MCF 10A (cell line): ENCODE results near the gene PER3. TPM values are rescaled to one million over a fixed set of nuclear protein-coding genes. Genes with fewer than 3 reads are reported as not detected.

Source experiments
- BruUV-seq: library from RNA; stranded (reverse); fragments of 400-500 nt; replicated peaks from 2 replicates; lab custom pipeline; 2021; lab: Mats Ljungman, UMichigan
- CTCF ChIA-PET: fragments of 300-600 bp; sonication (Branson Sonifier 250); formaldehyde crosslinking; extraction: SDS; loops from one replicate; lab custom pipeline; 2021; ENCODE audit warnings: antibody characterized with exemption, inconsistent platforms; lab: Yijun Ruan, JAX
- POLR2A ChIA-PET: fragments of 300-600, 350-650 bp; sonication (Branson Sonifier 250); formaldehyde crosslinking; extraction: SDS; loops from one replicate; lab custom pipeline; 2020; ENCODE audit warnings: antibody characterized with exemption, inconsistent platforms; lab: Yijun Ruan, JAX
- DNase-seq: peaks from one replicate; pipeline ENCODE4 v3.0.0-alpha.2; 2018; ENCODE audit not compliant: unreplicated experiment
- H3K27ac Mint-ChIP-seq: one replicate; pipeline ENCODE4 v1.8.0; 2022; ENCODE audit warnings: mild to moderate bottlenecking, low read depth, mixed read lengths; ENCODE audit not compliant: unreplicated experiment
- H3K27me3 Mint-ChIP-seq: one replicate; pipeline ENCODE4 v1.8.0; 2022; ENCODE audit warnings: mixed read lengths; ENCODE audit not compliant: insufficient read depth, unreplicated experiment
- H3K36me3 Mint-ChIP-seq: one replicate; pipeline ENCODE4 v1.8.0; 2022; ENCODE audit warnings: mild to moderate bottlenecking, moderate library complexity, mixed read lengths; ENCODE audit not compliant: insufficient read depth, unreplicated experiment
- H3K4me1 Mint-ChIP-seq: one replicate; pipeline ENCODE4 v1.8.0; 2022; ENCODE audit warnings: mixed read lengths; ENCODE audit not compliant: insufficient read depth, unreplicated experiment
- H3K4me3 Mint-ChIP-seq: one replicate; pipeline ENCODE4 v1.8.0; 2022; ENCODE audit warnings: mild to moderate bottlenecking, moderate library complexity, mixed read lengths; ENCODE audit not compliant: unreplicated experiment
- H3K9me3 Mint-ChIP-seq: one replicate; pipeline ENCODE4 v1.8.0; 2022; ENCODE audit warnings: mixed read lengths; ENCODE audit not compliant: unreplicated experiment
- intact Hi-C: fragments of 100-400 bp; cut with micrococcal nuclease; formaldehyde crosslinking; loops from 2 replicates; pipeline ENCODE4 v1.14.1; 2022
- total RNA-seq: library from RNA; stranded (reverse); gene quantifications from 2 replicates; pipeline ENCODE4 v1.2.3, GENCODE V29; 2022
- TF ChIP-seq, protein P1 (sequence below): fragments of 200-600 bp; IDR thresholded peaks from one replicate; pipeline ENCODE4 v1.8.0; 2022; ENCODE audit warnings: antibody characterized with exemption, mild to moderate bottlenecking; ENCODE audit not compliant: unreplicated experiment

The PER3 gene
- total RNA-seq, 1 experiment from 2014 or later = 0.84 TPM

DNA sequence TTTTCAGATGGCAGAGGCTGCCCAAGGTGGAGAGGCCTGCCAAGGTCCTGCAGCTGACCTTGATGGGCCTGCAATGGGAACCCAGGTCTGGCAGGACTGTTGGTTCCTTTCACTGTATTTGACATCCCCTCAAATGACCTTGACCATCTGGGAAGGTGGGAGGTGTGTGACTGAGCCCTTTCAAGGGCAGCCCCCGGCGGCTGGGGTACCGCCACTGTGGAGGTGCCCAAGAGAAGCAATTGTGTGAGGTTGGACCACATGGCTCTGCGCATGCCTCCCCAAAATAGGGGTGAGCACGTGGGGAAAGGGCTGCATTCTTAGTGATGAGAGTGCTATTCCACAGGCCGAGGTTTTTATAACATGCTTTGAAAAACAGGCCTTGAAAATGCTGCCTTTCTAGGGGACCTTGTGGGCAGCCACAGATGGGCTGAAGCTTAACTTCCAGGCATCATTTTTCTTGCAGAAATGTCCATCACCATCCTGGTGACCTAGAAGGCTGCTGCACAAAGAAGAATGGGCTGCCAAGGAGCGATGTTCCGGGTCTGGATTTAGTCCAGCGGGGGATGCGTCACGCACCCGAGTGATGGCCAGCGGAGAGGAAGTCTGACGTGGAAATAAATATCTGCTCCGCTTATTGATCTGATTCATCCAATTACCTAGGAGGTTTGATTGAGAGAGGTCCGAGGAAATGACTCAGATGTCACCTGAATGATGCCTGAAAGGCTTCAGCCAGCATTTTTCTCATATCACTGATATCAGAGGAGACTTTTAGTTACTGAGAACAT lies 85.2 kb downstream of the PER3 start:
- Mint-ChIP-seq H3K4me3 (no peak overlapping the region), H3K9me3 (no peaks in the 10 kb centered on the region), H3K4me1 (no peaks in the 10 kb centered on the region), H3K27ac (no peak overlapping the region), H3K27me3 (no peaks in the 10 kb centered on the region), H3K36me3 (no peaks in the 10 kb centered on the region)
- CTCF ChIA-PET = interaction anchor here (0.6 to 1.1 kb wide), 2 partner anchors 25 to 1388 kb away, joined by 3 read pairs; no protein-coding TSS in a partner anchor
- POLR2A ChIA-PET = no interaction called here
- no peak for DNase-seq
- TF ChIP-seq, protein P1, sequence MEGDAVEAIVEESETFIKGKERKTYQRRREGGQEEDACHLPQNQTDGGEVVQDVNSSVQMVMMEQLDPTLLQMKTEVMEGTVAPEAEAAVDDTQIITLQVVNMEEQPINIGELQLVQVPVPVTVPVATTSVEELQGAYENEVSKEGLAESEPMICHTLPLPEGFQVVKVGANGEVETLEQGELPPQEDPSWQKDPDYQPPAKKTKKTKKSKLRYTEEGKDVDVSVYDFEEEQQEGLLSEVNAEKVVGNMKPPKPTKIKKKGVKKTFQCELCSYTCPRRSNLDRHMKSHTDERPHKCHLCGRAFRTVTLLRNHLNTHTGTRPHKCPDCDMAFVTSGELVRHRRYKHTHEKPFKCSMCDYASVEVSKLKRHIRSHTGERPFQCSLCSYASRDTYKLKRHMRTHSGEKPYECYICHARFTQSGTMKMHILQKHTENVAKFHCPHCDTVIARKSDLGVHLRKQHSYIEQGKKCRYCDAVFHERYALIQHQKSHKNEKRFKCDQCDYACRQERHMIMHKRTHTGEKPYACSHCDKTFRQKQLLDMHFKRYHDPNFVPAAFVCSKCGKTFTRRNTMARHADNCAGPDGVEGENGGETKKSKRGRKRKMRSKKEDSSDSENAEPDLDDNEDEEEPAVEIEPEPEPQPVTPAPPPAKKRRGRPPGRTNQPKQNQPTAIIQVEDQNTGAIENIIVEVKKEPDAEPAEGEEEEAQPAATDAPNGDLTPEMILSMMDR = no peak
- no TSS peak for BruUV-seq
- intact Hi-C loops = no loop called here

GRCh38 chr1:7871136-7871535 lies 87.0 kb downstream of the PER3 start:
- Mint-ChIP-seq H3K9me3 (no peaks in the 10 kb centered on the region), H3K27ac (no peak overlapping the region), H3K27me3 (no peaks in the 10 kb centered on the region), H3K4me3 (no peak overlapping the region), H3K4me1 (no peaks in the 10 kb centered on the region), H3K36me3 (no peaks in the 10 kb centered on the region)
- TF ChIP-seq, protein P1 = no peak
- intact Hi-C loops = no loop called here
- DNase-seq = no peak
- ChIA-PET CTCF (no interaction called here), POLR2A (no interaction called here)
- BruUV-seq = no TSS peak

- TF ChIP-seq, protein P1 = no peak
- ChIA-PET CTCF (no interaction called here), POLR2A (no interaction called here)
- H3K9me3 Mint-ChIP-seq = peaks cover 11% of the 10 kb centered on the region
- no peaks in the 10 kb centered on the region for H3K27me3 Mint-ChIP-seq
- H3K4me1 Mint-ChIP-seq = no peaks in the 10 kb centered on the region
- no peak for DNase-seq
- BruUV-seq = no TSS peak
- H3K36me3 Mint-ChIP-seq = no peaks in the 10 kb centered on the region
- no peak overlapping the region for H3K4me3 Mint-ChIP-seq
- intact Hi-C loops = no loop called here
- H3K27ac Mint-ChIP-seq = no peak overlapping the region
Measured at GRCh38 chr1:7873801-7874795, 90.0 kb downstream of the PER3 start.

DNA sequence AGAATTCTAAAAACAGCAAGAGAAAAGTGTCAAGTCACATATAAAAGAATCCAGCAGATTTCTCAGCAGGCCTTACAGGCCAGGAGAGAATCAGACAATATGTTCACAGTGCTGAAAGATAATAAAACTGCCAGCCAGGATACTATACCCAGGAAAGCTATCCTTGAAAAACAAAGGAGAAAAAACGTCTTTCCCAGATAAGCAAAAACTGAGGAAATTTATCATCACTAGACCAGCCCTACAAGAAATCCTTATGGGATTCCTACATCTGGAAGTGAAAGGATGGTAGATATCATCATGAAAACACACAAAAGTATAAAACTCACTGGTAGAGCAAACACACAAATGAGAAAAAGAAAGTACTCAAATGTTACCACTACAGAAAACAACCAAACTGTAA lies 93.9 kb downstream of the PER3 start:
- Mint-ChIP-seq H3K36me3 (no peaks in the 10 kb centered on the region), H3K27me3 (no peaks in the 10 kb centered on the region), H3K4me3 (no peak overlapping the region), H3K27ac (no peak overlapping the region), H3K9me3 (peaks cover 11% of the 10 kb centered on the region), H3K4me1 (no peaks in the 10 kb centered on the region)
- intact Hi-C loops = no loop called here
- ChIA-PET CTCF (interaction anchor here (0.5 kb wide), 1 partner anchor 228 kb away, joined by 3 read pairs; no protein-coding TSS in a partner anchor), POLR2A (no interaction called here)
- no peak for DNase-seq
- TF ChIP-seq, protein P1 = no peak
- BruUV-seq = no TSS peak
